Hair follicular keratinocyte (primary cell): ENCODE measurements around the gene POLR2J3. TPM values are rescaled to one million over a fixed set of nuclear protein-coding genes. Genes with fewer than 3 reads are reported as not detected.

Source experiments
- total RNA-seq: library from RNA; depleted of rRNA; stranded (reverse); fragments of >200 nt; gene quantifications from 2 replicates; pipeline ENCODE4 v1.2.3, GENCODE V29; 2015

POLR2J3 gene
- 7.2 and 25.5 TPM in 2 replicates for total RNA-seq

GRCh38 chr7:102572261-102573239, at the start of gene POLR2J3:
TSS of gene POLR2J3 (minus strand) at chr7:102572583. CDS start at chr7:102572521, 62 bp downstream.

GRCh38 chr7:102616507-102617125, 44.2 kb upstream of the POLR2J3 start, which contains the start of gene RASA4:
TSS of gene RASA4 (minus strand) at chr7:102616756. CDS start at chr7:102616689, 67 bp downstream.

GRCh38 chr7:102550808-102551422, 21.5 kb downstream of the POLR2J3 start, which contains the start of gene SPDYE2:
TSS of gene SPDYE2 (plus strand) at chr7:102551226. CDS start at chr7:102553256, 2,030 bp downstream.

GRCh38 chr7:102543596-102543995, 28.8 kb downstream of the POLR2J3 start, which contains the start of gene UPK3BL2:
TSS of gene UPK3BL2 (minus strand) at chr7:102543696. CDS start at chr7:102543636, 60 bp downstream.

GRCh38 chr7:102517550-102518147, 54.7 kb downstream of the POLR2J3 start, which contains the start of gene RASA4B:
TSS of gene RASA4B (minus strand) at chr7:102517777. CDS start at chr7:102517710, 67 bp downstream.

Other genes with a start within 250 kb of the POLR2J3 start
- not detected in 2 replicates for gene SPDYE6, start 216.1 kb downstream of the POLR2J3 start, total RNA-seq
- 11.6 and 12.1 TPM in 2 replicates for gene PRKRIP1, start 176.2 kb downstream of the POLR2J3 start, total RNA-seq
- gene ORAI2, start 139.0 kb downstream of the POLR2J3 start, total RNA-seq: 2.7 and 10.8 TPM in 2 replicates
- gene ALKBH4, start 107.7 kb downstream of the POLR2J3 start, total RNA-seq: 11.8 and 23.9 TPM in 2 replicates
- 12.5 and 17.1 TPM in 2 replicates for gene LRWD1, start 107.6 kb downstream of the POLR2J3 start, total RNA-seq
- 30.1 and 44.4 TPM in 2 replicates for gene POLR2J, start 93.7 kb downstream of the POLR2J3 start, total RNA-seq
- gene RASA4B, start 54.8 kb downstream of the POLR2J3 start, total RNA-seq: 0.27 and 0.62 TPM in 2 replicates
- gene UPK3BL2, start 28.9 kb downstream of the POLR2J3 start, total RNA-seq: 2.3 and 2.7 TPM in 2 replicates
- gene SPDYE2, start 21.4 kb downstream of the POLR2J3 start, total RNA-seq: not detected in 2 replicates
- 1.4 and 3.4 TPM in 2 replicates for gene RASA4, start 44.2 kb upstream of the POLR2J3 start, total RNA-seq
- gene UPK3BL1, start 70.2 kb upstream of the POLR2J3 start, total RNA-seq: 6.0 and 7.7 TPM in 2 replicates
- gene SPDYE2B, start 77.7 kb upstream of the POLR2J3 start, total RNA-seq: not detected in 2 replicates
- gene POLR2J2, start 99.1 kb upstream of the POLR2J3 start, total RNA-seq: 1.2 and 2.3 TPM in 2 replicates
- 7.1 and 8.2 TPM in 2 replicates for gene FAM185A, start 176.4 kb upstream of the POLR2J3 start, total RNA-seq